ENCODE results near the gene WDCP.

Gene WDCP

GRCh38 chr2:24084386-24085199 is 37.4 kb upstream of the WDCP start, which contains the start of gene TP53I3:
TSS of gene TP53I3 (minus strand) at chr2:24084834. CDS start at chr2:24084326, 508 bp downstream.
- DNase-seq (ENCODE audit: extremely low spot score): peak; percentile 90
- ChIA-PET CTCF (interaction anchor here (0.6 to 5.3 kb wide), 64 partner anchors 8 to 644 kb away, joined by 3 to 91 read pairs (median 5); partner anchors contain the start of genes ATAD2B, ITSN2, SF3B6 and WDCP), POLR2A (interaction anchor here (0.5 to 1.1 kb wide), 4 partner anchors 38 to 202 kb away, joined by 4 to 10 read pairs (median 6); partner anchors contain the start of gene PFN4)
- TF ChIP-seq CTCF (IDR thresholded peaks at IDR 0.05; ENCODE audit: control extremely low read depth, extremely low read depth, low read depth, missing control alignments): peak; percentile 96

GRCh38 chr2:24083567-24084385 is 36.6 kb upstream of the WDCP start:
- CTCF ChIA-PET: interaction anchor here (0.7 to 5.3 kb wide), 64 partner anchors 8 to 701 kb away, joined by 3 to 91 read pairs (median 5); partner anchors contain the start of genes ATAD2B, ITSN2, SF3B6 and UBXN2A
- TF ChIP-seq CTCF (IDR thresholded peaks at IDR 0.05; ENCODE audit: control extremely low read depth, extremely low read depth, low read depth, missing control alignments): no peak
- POLR2A ChIA-PET: interaction anchor here (0.5 to 1.1 kb wide), 5 partner anchors 39 to 259 kb away, joined by 4 to 10 read pairs (median 4); partner anchors contain the start of gene PFN4
- DNase-seq (ENCODE audit: extremely low spot score): peak; percentile 88

- TF ChIP-seq CTCF (IDR thresholded peaks at IDR 0.05; ENCODE audit: control extremely low read depth, extremely low read depth, low read depth, missing control alignments): no peak
- CTCF ChIA-PET: interaction anchor here (0.7 to 5.3 kb wide), 49 partner anchors 7 to 700 kb away, joined by 3 to 91 read pairs (median 6); partner anchors contain the start of genes ATAD2B, SF3B6, UBXN2A and WDCP
- POLR2A ChIA-PET: interaction anchor here (0.9 to 1.1 kb wide), 2 partner anchors 155 to 258 kb away, joined by 4 to 10 read pairs; no protein-coding TSS in a partner anchor
- DNase-seq (ENCODE audit: extremely low spot score): no peak
These were observed 35.8 kb upstream of the WDCP start for GRCh38 chr2:24082787-24083566.

- ChIA-PET CTCF (interaction anchor here (1.2 to 5.3 kb wide), 3 partner anchors 11 to 154 kb away, joined by 3 to 91 read pairs (median 3); partner anchors contain the start of gene ATAD2B), POLR2A (no interaction called here)
- DNase-seq (ENCODE audit: extremely low spot score): no peak
- no peak for TF ChIP-seq CTCF (IDR thresholded peaks at IDR 0.05; ENCODE audit: control extremely low read depth, extremely low read depth, low read depth, missing control alignments)
These were observed 33.5 kb upstream of the WDCP start for GRCh38 chr2:24080701-24081100.

GRCh38 chr2:24077879-24078278 is 30.7 kb upstream of the WDCP start:
- ChIA-PET CTCF (interaction anchor here (1.2 to 1.9 kb wide), 2 partner anchors 12 to 151 kb away, joined by 3 to 13 read pairs; partner anchors contain the start of gene ATAD2B), POLR2A (no interaction called here)
- no peak for TF ChIP-seq CTCF (IDR thresholded peaks at IDR 0.05; ENCODE audit: control extremely low read depth, extremely low read depth, low read depth, missing control alignments)
- DNase-seq (ENCODE audit: extremely low spot score): no peak
